ENCODE results near the gene ASPG. TPM values are rescaled to one million over a fixed set of nuclear protein-coding genes. Genes with fewer than 3 reads are reported as not detected.

Gene ASPG
- total RNA-seq, 1 donor from 2014 or later, result not detected

DNA sequence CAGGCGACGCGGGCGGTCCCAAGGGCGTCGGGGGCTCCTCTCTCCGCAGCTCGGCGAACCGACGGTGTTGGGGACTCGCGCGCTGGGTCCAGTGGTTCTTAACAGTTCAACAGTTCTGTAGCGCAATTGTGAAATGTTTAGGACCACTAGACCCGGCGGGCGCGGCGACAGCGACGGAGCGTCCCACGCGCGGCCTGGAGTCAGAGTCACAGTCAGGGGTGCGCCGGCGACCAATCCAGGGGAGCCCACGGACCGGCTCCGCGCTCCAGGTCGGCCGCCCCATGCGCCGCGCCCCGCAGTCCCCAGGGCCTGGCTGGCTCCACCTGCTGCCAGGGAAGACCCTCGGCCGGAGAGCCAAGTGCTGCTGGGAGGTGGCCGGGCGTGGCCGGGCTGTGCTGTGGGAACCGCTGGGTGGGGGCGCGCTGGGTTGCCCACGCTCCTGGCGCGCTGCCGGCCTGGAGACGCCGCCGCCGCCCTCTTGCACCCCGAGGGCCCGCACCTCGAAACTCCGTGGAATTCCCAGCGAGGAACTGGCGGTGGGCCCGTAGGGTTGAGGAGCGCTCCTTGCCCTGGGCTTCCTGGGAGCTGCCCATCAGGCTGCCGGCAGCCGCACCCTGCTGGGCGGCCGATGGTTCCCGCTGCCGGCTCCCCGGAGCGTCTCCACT, 32.0 kb downstream of the ASPG start:
- TF ChIP-seq, protein P1, sequence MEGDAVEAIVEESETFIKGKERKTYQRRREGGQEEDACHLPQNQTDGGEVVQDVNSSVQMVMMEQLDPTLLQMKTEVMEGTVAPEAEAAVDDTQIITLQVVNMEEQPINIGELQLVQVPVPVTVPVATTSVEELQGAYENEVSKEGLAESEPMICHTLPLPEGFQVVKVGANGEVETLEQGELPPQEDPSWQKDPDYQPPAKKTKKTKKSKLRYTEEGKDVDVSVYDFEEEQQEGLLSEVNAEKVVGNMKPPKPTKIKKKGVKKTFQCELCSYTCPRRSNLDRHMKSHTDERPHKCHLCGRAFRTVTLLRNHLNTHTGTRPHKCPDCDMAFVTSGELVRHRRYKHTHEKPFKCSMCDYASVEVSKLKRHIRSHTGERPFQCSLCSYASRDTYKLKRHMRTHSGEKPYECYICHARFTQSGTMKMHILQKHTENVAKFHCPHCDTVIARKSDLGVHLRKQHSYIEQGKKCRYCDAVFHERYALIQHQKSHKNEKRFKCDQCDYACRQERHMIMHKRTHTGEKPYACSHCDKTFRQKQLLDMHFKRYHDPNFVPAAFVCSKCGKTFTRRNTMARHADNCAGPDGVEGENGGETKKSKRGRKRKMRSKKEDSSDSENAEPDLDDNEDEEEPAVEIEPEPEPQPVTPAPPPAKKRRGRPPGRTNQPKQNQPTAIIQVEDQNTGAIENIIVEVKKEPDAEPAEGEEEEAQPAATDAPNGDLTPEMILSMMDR (IDR thresholded peaks at IDR 0.05), result no peak
- DNase-seq (ENCODE audit: low spot score in 2 of 2), result peak in 1 of 2 donors; percentile 34
- no peak overlapping the region for H3K27ac ChIP-seq
- H3K9me3 ChIP-seq, result no peaks in the 10 kb centered on the region
- no peaks in the 10 kb centered on the region for H3K36me3 ChIP-seq
- H3K4me1 ChIP-seq, result no peaks in the 10 kb centered on the region
- intact Hi-C loops (cut with DNase I), result no loop called here
- no peaks in the 10 kb centered on the region for H3K27me3 ChIP-seq
- H3K4me3 ChIP-seq, result peak overlapping the region; percentile 56

GRCh38 chr14:104118006-104118844, 32.7 kb downstream of the ASPG start:
- H3K4me1 ChIP-seq, result no peaks in the 10 kb centered on the region
- TF ChIP-seq, protein P1 (IDR thresholded peaks at IDR 0.05), result no peak
- no peaks in the 10 kb centered on the region for H3K9me3 ChIP-seq
- no peak overlapping the region for H3K4me3 ChIP-seq
- no peak overlapping the region for H3K27ac ChIP-seq
- DNase-seq (ENCODE audit: low spot score in 2 of 2), result peak in 1 of 2 donors; percentile 60
- no peaks in the 10 kb centered on the region for H3K27me3 ChIP-seq
- intact Hi-C loops (cut with DNase I), result no loop called here
- no peaks in the 10 kb centered on the region for H3K36me3 ChIP-seq

GRCh38 chr14:104119119-104119487, 33.6 kb downstream of the ASPG start:
- H3K4me1 ChIP-seq, result no peaks in the 10 kb centered on the region
- peaks cover 6 to 7% of the 10 kb centered on the region in 2 donors for H3K9me3 ChIP-seq
- TF ChIP-seq, protein P1 (IDR thresholded peaks at IDR 0.05), result no peak
- H3K4me3 ChIP-seq, result no peak overlapping the region
- no peak for DNase-seq (ENCODE audit: low spot score in 2 of 2)
- H3K27me3 ChIP-seq, result no peaks in the 10 kb centered on the region
- no peak overlapping the region for H3K27ac ChIP-seq
- H3K36me3 ChIP-seq, result no peaks in the 10 kb centered on the region
- intact Hi-C loops (cut with DNase I), result no loop called here

DNA sequence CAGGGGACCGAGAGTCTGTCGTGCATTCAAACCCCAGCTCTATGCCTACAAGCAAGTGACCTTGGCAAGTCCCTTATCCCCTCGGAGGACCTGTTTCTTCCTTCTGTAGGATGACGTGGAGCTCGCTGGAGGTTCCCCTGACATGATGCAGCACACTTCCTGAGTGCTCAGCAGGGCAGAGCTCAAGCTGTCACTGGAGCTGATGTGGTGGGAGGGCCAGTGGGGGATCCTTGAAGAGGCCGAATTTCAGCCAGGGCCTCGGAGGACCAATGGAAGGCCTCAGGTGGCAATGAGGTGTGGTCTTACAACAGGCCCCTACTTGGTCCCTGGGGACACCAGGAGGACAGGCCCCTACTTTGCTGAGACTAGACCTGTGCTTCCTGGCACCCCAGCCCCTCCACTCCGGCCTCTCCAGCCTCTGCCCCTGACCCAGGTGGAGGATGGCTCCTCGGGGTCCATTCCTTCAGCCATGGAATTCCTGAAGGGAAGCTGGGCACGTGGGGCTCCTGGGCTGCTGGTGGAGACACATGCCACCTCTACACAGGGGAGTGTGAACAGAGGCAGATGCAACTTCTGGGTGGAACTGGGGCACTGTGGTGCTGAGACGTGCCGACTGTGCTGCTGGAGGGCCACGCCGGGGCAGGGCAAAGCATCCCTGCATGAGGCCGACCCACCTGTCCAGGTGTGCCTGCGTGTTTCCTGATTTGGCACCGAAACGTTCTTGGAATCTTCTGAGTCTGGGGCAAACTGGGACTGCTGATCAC, 34.2 kb downstream of the ASPG start:
- H3K4me3 ChIP-seq, result no peak overlapping the region
- peak in 1 of 2 donors; percentile 42 for DNase-seq (ENCODE audit: low spot score in 2 of 2)
- no peaks in the 10 kb centered on the region for H3K36me3 ChIP-seq
- TF ChIP-seq, protein P1 (IDR thresholded peaks at IDR 0.05), result no peak
- H3K9me3 ChIP-seq, result peaks cover 7 to 11% of the 10 kb centered on the region in 2 donors
- H3K4me1 ChIP-seq, result no peaks in the 10 kb centered on the region
- intact Hi-C loops (cut with DNase I), result no loop called here
- no peaks in the 10 kb centered on the region for H3K27me3 ChIP-seq
- no peak overlapping the region for H3K27ac ChIP-seq

DNA sequence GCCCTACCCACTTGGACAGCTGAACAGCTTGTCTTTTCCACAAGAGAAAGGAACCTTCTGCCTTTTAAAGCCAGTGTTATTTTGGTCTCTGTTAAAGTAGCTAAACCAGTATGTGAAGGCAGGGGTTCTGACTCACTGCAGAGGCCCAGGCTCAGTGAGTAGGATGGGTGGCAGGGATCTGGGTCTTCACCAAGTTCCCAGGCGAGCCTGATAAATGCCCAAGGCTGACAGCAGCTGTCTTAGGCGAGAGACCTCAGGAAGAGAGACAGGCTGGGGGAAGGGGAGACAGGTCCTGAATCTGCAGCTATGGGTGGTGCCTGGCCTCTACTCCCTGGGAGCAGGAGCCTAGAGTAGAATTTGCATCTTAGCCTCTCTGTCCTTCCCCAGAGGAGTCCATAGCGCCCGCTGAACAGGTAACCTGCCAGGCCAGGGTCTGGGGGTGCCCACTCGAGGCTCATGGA, 34.8 kb downstream of the ASPG start:
- TF ChIP-seq, protein P1 (IDR thresholded peaks at IDR 0.05), result no peak
- no peaks in the 10 kb centered on the region for H3K36me3 ChIP-seq
- no peak overlapping the region for H3K4me3 ChIP-seq
- peak in 1 of 2 donors; percentile 22 for DNase-seq (ENCODE audit: low spot score in 2 of 2)
- H3K27me3 ChIP-seq, result no peaks in the 10 kb centered on the region
- H3K9me3 ChIP-seq, result peaks cover 7 to 18% of the 10 kb centered on the region in 2 donors
- no peaks in the 10 kb centered on the region for H3K4me1 ChIP-seq
- H3K27ac ChIP-seq, result no peak overlapping the region
- intact Hi-C loops (cut with DNase I), result no loop called here

Measured in ascending aorta (tissue), 2 donors.